Body of pancreas (tissue), 4 donors: ENCODE results near the gene NAIF1. TPM values are rescaled to one million over a fixed set of nuclear protein-coding genes. Genes with fewer than 3 reads are reported as not detected.

Experiments used
- ATAC-seq: fragments of 150-250 bp; one replicate; pipeline ENCODE4 v1.9.1; 2016
- DNase-seq, 4 donors: peaks; one replicate each; pipeline ENCODE4 v3.0.0-alpha.2; 2019
- H3K27ac ChIP-seq, 4 donors: fragments of 200-600 bp; sonication (generic); 1 replicate in 3 of 4; 2 replicates in 1 of 4; pipeline versions ENCODE4 v1.5.1 to v1.6.1; 2016 to 2019; ENCODE audit warnings: mild to moderate bottlenecking in 1 of 4, mixed read lengths in 1 of 4, moderate library complexity in 1 of 4
- H3K27me3 ChIP-seq, 2 donors: fragments of 200-600 bp; sonication (generic); one replicate each; pipeline ENCODE4 v1.6.0; 2016; ENCODE audit warnings: mild to moderate bottlenecking in 1 of 2
- H3K36me3 ChIP-seq, 2 donors: fragments of 200-600 bp; sonication (generic); replicated peaks in 1 of 2; 2 replicates each; pipeline ENCODE4 v1.5.1; 2016; ENCODE audit warnings: low read depth in 2 of 2; ENCODE audit not compliant: insufficient read depth in 1 of 2
- H3K4me1 ChIP-seq: fragments of 200-600 bp; sonication (generic); one replicate; pipeline ENCODE4 v1.6.0; 2016
- H3K4me3 ChIP-seq, 2 donors: fragments of 200-600 bp; sonication (generic); 1 replicate in 1 of 2; 2 replicates in 1 of 2; pipeline ENCODE4 v1.5.1; 2016 to 2019
- H3K9me3 ChIP-seq, 3 donors: fragments of 200-600 bp; sonication (generic); 1 replicate in 2 of 3; 2 replicates in 1 of 3; pipeline ENCODE4 v1.5.1; 2016
- POLR2A ChIP-seq, 3 donors: fragments of 450-650 bp; IDR thresholded peaks; one replicate each; pipeline ENCODE4 v1.6.1; 2016; ENCODE audit warnings: antibody characterized with exemption in 3 of 3, mild to moderate bottlenecking in 2 of 3
- WGBS, 2 donors: methylation state at CpG; one replicate each; pipeline ENCODE4 v1.1.5; 2017; 5-methylcytosine and 5-hydroxymethylcytosine counted together
- intact Hi-C: fragments of 100-400 bp; cut with DNase I; formaldehyde crosslinking; loops from one replicate; pipeline ENCODE4 v1.15.1; 2023
- total RNA-seq, 2 donors: library from RNA; depleted of rRNA; stranded (reverse); fragments of >200 nt; gene quantifications; one replicate each; pipeline ENCODE4 v1.1.0, GENCODE V29; 2016
- TF ChIP-seq, protein P1 (sequence below), 7 experiments: fragments of 450-650 bp in 4 of 7; fragments of 200-600 bp in 3 of 7; sonication (generic) in 3 of 7; IDR thresholded peaks; one replicate each; pipeline ENCODE4 v1.5.1; 2016 to 2019; ENCODE audit warnings: antibody characterized with exemption in 7 of 7

The NAIF1 gene
- total RNA-seq, 2 donors from 2014 or later = 1.3 to 4.9 TPM

DNA sequence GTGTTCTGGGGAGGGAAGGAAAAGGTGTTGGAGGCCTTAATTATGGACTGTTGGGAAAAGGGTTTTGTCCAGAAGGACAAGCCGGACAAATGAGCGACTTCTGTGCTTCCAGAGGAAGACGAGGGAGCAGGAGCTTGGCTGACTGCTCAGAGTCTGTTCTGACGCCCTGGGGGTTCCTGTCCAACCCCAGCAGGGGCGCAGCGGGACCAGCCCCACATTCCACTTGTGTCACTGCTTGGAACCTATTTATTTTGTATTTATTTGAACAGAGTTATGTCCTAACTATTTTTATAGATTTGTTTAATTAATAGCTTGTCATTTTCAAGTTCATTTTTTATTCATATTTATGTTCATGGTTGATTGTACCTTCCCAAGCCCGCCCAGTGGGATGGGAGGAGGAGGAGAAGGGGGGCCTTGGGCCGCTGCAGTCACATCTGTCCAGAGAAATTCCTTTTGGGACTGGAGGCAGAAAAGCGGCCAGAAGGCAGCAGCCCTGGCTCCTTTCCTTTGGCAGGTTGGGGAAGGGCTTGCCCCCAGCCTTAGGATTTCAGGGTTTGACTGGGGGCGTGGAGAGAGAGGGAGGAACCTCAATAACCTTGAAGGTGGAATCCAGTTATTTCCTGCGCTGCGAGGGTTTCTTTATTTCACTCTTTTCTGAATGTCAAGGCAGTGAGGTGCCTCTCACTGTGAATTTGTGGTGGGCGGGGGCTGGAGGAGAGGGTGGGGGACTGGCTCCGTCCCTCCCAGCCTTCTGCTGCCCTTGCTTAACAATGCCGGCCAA, 41.3 kb upstream of the NAIF1 start:
- Histone ChIP-seq H3K4me3 (no peak overlapping the region), H3K9me3 (no peaks in the 10 kb centered on the region), H3K36me3 (peaks cover 21 to 30% of the 10 kb centered on the region in 2 donors), H3K4me1 (peaks cover 41% of the 10 kb centered on the region), H3K27ac (peak overlapping the region; percentile 27 to 46 (median 38)), H3K27me3 (no peaks in the 10 kb centered on the region)
- TF ChIP-seq POLR2A (IDR thresholded peaks at IDR 0.05) = no peak
- TF ChIP-seq, protein P1, sequence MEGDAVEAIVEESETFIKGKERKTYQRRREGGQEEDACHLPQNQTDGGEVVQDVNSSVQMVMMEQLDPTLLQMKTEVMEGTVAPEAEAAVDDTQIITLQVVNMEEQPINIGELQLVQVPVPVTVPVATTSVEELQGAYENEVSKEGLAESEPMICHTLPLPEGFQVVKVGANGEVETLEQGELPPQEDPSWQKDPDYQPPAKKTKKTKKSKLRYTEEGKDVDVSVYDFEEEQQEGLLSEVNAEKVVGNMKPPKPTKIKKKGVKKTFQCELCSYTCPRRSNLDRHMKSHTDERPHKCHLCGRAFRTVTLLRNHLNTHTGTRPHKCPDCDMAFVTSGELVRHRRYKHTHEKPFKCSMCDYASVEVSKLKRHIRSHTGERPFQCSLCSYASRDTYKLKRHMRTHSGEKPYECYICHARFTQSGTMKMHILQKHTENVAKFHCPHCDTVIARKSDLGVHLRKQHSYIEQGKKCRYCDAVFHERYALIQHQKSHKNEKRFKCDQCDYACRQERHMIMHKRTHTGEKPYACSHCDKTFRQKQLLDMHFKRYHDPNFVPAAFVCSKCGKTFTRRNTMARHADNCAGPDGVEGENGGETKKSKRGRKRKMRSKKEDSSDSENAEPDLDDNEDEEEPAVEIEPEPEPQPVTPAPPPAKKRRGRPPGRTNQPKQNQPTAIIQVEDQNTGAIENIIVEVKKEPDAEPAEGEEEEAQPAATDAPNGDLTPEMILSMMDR (IDR thresholded peaks at IDR 0.05) = no peak
- DNase-seq (peak in 1 of 4 donors; percentile 6), ATAC-seq (no peak)
- WGBS, 2 donors = 68 to 86% methylated on average over 15 of the region's 15 CpGs
- intact Hi-C loops = no loop called here

DNA sequence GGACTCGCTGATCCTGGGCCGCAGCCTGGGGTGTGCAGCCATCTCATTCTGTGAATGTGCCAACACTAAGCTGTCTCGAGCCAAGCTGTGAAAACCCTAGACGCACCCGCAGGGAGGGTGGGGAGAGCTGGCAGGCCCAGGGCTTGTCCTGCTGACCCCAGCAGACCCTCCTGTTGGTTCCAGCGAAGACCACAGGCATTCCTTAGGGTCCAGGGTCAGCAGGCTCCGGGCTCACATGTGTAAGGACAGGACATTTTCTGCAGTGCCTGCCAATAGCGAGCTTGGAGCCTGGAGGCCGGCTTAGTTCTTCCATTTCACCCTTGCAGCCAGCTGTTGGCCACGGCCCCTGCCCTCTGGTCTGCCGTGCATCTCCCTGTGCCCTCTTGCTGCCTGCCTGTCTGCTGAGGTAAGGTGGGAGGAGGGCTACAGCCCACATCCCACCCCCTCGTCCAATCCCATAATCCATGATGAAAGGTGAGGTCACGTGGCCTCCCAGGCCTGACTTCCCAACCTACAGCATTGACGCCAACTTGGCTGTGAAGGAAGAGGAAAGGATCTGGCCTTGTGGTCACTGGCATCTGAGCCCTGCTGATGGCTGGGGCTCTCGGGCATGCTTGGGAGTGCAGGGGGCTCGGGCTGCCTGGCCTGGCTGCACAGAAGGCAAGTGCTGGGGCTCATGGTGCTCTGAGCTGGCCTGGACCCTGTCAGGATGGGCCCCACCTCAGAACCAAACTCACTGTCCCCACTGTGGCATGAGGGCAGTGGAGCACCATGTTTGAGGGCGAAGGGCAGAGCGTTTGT, 40.5 kb upstream of the NAIF1 start:
- H3K27me3 ChIP-seq = no peaks in the 10 kb centered on the region
- ATAC-seq = no peak
- H3K9me3 ChIP-seq = no peaks in the 10 kb centered on the region
- peak overlapping the region; percentile 27 to 46 (median 42) for H3K27ac ChIP-seq
- WGBS, 2 donors = 84 to 92% methylated on average over 15 to 18 of the region's 18 CpGs
- TF ChIP-seq POLR2A (IDR thresholded peaks at IDR 0.05) = no peak
- TF ChIP-seq, protein P1 (IDR thresholded peaks at IDR 0.05) = no peak
- peaks cover 47% of the 10 kb centered on the region for H3K4me1 ChIP-seq
- intact Hi-C loops = no loop called here
- H3K4me3 ChIP-seq = no peak overlapping the region
- peaks cover 21 to 30% of the 10 kb centered on the region in 2 donors for H3K36me3 ChIP-seq
- peak in 1 of 4 donors; percentile 6 for DNase-seq

DNA sequence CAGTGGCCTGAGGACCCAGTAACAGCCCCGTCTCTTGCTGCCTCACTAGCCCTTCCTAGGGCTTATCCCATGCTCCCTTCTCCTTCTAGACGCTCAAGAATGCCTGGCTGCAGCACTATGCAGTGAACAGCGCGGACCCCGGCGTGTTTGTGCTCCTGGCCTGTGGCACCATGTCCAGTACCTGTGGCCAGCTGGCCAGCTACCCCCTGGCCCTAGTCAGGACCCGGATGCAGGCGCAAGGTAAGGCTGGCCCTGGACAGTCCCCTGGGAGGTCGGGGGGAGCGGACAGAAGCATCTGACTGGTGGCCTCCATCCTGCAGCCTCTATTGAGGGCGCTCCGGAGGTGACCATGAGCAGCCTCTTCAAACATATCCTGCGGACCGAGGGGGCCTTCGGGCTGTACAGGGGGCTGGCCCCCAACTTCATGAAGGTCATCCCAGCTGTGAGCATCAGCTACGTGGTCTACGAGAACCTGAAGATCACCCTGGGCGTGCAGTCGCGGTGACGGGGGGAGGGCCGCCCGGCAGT, 39.9 kb upstream of the NAIF1 start:
- no peak overlapping the region for H3K4me3 ChIP-seq
- intact Hi-C loops = no loop called here
- TF ChIP-seq, protein P1 (IDR thresholded peaks at IDR 0.05) = no peak
- TF ChIP-seq POLR2A (IDR thresholded peaks at IDR 0.05) = no peak
- H3K9me3 ChIP-seq = no peaks in the 10 kb centered on the region
- peaks cover 54% of the 10 kb centered on the region for H3K4me1 ChIP-seq
- WGBS, 2 donors = 88 to 93% methylated on average over 7 to 23 of the region's 23 CpGs
- H3K36me3 ChIP-seq = peaks cover 21 to 30% of the 10 kb centered on the region in 2 donors
- peak overlapping the region in 2 of 4 donors; percentile 44 to 46 for H3K27ac ChIP-seq
- H3K27me3 ChIP-seq = no peaks in the 10 kb centered on the region
- ATAC-seq (no peak), DNase-seq (no peak)

DNA sequence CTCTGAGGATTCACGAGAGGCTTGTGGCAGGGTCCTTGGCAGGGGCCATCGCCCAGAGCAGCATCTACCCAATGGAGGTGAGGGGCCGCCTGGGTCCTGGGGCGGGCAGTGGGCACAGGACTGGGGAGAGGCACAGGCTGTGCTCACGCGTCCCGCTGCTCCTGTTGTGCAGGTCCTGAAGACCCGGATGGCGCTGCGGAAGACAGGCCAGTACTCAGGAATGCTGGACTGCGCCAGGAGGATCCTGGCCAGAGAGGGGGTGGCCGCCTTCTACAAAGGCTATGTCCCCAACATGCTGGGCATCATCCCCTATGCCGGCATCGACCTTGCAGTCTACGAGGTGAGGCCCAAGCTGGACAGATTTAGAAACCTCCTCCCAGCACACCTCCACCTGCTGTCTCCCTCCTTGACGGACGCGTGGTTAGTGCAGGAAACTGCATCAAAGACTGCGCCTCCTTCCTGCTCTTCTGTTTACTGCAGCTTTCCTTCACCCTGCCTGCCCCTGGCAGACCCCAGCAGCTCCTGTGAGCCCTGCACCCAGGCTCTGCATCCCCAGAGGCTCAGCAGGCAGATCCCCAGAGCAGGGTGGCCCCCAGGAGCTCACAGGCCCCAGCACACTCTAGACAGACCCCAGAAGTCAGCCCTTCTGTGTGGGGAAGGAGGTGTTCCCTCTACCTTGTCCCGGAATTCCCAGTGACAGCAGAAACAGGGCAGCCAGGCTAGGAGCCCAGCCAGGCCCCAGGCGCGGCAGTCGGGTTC, 39.2 kb upstream of the NAIF1 start:
- Histone ChIP-seq H3K9me3 (no peaks in the 10 kb centered on the region), H3K27ac (peak overlapping the region in 2 of 4 donors; percentile 32 to 96), H3K36me3 (peaks cover 21 to 30% of the 10 kb centered on the region in 2 donors), H3K4me3 (no peak overlapping the region), H3K27me3 (no peaks in the 10 kb centered on the region), H3K4me1 (peaks cover 60% of the 10 kb centered on the region)
- intact Hi-C loops = no loop called here
- WGBS, 2 donors = 89 to 92% methylated on average over 7 to 17 of the region's 23 CpGs
- TF ChIP-seq POLR2A (IDR thresholded peaks at IDR 0.05) = no peak
- TF ChIP-seq, protein P1 (IDR thresholded peaks at IDR 0.05) = no peak
- ATAC-seq (no peak), DNase-seq (peak in 1 of 4 donors; percentile 15)
